ENCODE data around the gene SAE1.

SAE1 gene

GRCh38 chr19:47186446-47187334, 56.1 kb downstream of the SAE1 start:
- peaks cover 32% of the 10 kb centered on the region for H3K36me3 ChIP-seq (ENCODE audit: insufficient read depth, low read length)
- no peaks in the 10 kb centered on the region for H3K9me3 ChIP-seq (ENCODE audit: control insufficient read depth, insufficient read depth, low read length)
- no peak overlapping the region for H3K9ac ChIP-seq (ENCODE audit: low read depth, low read length)
- H3K4me1 ChIP-seq (ENCODE audit: insufficient read depth, low read length): 0 out of 2 replicates have a peak, but pooled peaks cover 2% of the 10 kb centered on the region

DNA sequence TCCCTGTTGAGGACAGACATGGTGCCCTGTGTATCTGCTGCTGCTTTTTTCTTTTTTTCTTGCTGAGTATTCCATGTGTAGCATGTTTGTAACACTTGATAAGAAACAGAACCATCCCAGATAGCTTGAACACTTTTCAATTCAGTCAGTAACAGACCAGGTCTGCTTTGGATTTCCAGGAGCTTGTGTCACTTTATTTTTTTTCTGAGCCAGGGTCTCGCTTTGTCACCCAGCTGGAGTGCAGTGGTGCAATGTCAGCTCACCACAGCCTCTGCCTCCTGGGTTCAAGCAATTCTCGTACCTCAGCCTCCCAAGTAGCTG, 56.7 kb downstream of the SAE1 start:
- Histone ChIP-seq H3K4me1 (ENCODE audit: insufficient read depth, low read length) (0 out of 2 replicates have a peak, but pooled peaks cover 2% of the 10 kb centered on the region), H3K36me3 (ENCODE audit: insufficient read depth, low read length) (peaks cover 28% of the 10 kb centered on the region), H3K9me3 (ENCODE audit: control insufficient read depth, insufficient read depth, low read length) (no peaks in the 10 kb centered on the region), H3K9ac (ENCODE audit: low read depth, low read length) (no peak overlapping the region)

- H3K36me3 ChIP-seq (ENCODE audit: insufficient read depth, low read length): peaks cover 23% of the 10 kb centered on the region
- H3K9me3 ChIP-seq (ENCODE audit: control insufficient read depth, insufficient read depth, low read length): no peaks in the 10 kb centered on the region
- no peak overlapping the region for H3K9ac ChIP-seq (ENCODE audit: low read depth, low read length)
- 0 out of 2 replicates have a peak, but pooled peaks cover 2% of the 10 kb centered on the region for H3K4me1 ChIP-seq (ENCODE audit: insufficient read depth, low read length)
Measured at GRCh38 chr19:47187797-47188196, 57.2 kb downstream of the SAE1 start.

- Histone ChIP-seq H3K9ac (ENCODE audit: low read depth, low read length) (no peak overlapping the region), H3K4me1 (ENCODE audit: insufficient read depth, low read length) (0 out of 2 replicates have a peak, but pooled peaks cover 2% of the 10 kb centered on the region), H3K36me3 (ENCODE audit: insufficient read depth, low read length) (peaks cover 20% of the 10 kb centered on the region), H3K9me3 (ENCODE audit: control insufficient read depth, insufficient read depth, low read length) (no peaks in the 10 kb centered on the region)
Measured at GRCh38 chr19:47188507-47189033, 57.9 kb downstream of the SAE1 start.

DNA sequence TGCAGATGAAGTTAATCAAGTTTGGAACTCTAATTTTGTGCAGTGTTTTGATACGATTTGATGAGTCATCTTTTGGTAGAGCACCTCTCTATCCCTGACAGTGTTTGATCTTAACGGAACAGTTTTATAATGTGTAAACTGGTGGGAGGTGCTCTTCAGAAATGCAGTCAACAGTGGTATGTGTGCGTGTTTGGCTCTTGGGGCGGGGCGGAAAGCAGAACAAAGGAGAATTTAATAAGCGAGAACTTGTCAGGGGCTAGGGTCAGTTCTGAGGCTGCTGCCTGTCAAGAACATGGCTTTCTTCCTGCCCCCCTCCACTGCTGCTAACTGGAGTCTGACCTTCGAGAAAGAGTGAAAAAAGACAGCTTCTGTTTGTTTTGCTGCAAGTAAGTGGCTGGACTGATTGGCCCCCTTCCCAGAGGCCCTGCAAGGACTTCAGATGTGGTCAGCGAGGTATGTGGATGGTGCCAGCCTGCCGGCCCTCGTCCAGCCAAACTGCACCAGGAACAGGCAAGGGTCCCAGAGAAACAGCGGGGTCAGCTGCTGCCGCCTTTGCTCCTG, 59.6 kb downstream of the SAE1 start:
- Histone ChIP-seq H3K9me3 (ENCODE audit: control insufficient read depth, insufficient read depth, low read length) (no peaks in the 10 kb centered on the region), H3K9ac (ENCODE audit: low read depth, low read length) (no peak overlapping the region), H3K4me1 (ENCODE audit: insufficient read depth, low read length) (0 out of 2 replicates have a peak, but pooled peaks cover 2% of the 10 kb centered on the region), H3K36me3 (ENCODE audit: insufficient read depth, low read length) (peaks cover 19% of the 10 kb centered on the region)

GRCh38 chr19:47195434-47195833, 64.8 kb downstream of the SAE1 start:
- peaks cover 25% of the 10 kb centered on the region for H3K36me3 ChIP-seq (ENCODE audit: insufficient read depth, low read length)
- H3K9ac ChIP-seq (ENCODE audit: low read depth, low read length): no peak overlapping the region
- H3K9me3 ChIP-seq (ENCODE audit: control insufficient read depth, insufficient read depth, low read length): no peaks in the 10 kb centered on the region
- H3K4me1 ChIP-seq (ENCODE audit: insufficient read depth, low read length): no peaks in the 10 kb centered on the region

GRCh38 chr19:47197141-47197540, 66.5 kb downstream of the SAE1 start:
- H3K4me1 ChIP-seq (ENCODE audit: insufficient read depth, low read length): no peaks in the 10 kb centered on the region
- H3K36me3 ChIP-seq (ENCODE audit: insufficient read depth, low read length): peaks cover 22% of the 10 kb centered on the region
- no peaks in the 10 kb centered on the region for H3K9me3 ChIP-seq (ENCODE audit: control insufficient read depth, insufficient read depth, low read length)
- H3K9ac ChIP-seq (ENCODE audit: low read depth, low read length): no peak overlapping the region

- Histone ChIP-seq H3K9me3 (ENCODE audit: control insufficient read depth, insufficient read depth, low read length) (no peaks in the 10 kb centered on the region), H3K36me3 (ENCODE audit: insufficient read depth, low read length) (peaks cover 30% of the 10 kb centered on the region), H3K9ac (ENCODE audit: low read depth, low read length) (no peak overlapping the region), H3K4me1 (ENCODE audit: insufficient read depth, low read length) (no peaks in the 10 kb centered on the region)
Measured at GRCh38 chr19:47200530-47200929, 69.9 kb downstream of the SAE1 start.

DNA sequence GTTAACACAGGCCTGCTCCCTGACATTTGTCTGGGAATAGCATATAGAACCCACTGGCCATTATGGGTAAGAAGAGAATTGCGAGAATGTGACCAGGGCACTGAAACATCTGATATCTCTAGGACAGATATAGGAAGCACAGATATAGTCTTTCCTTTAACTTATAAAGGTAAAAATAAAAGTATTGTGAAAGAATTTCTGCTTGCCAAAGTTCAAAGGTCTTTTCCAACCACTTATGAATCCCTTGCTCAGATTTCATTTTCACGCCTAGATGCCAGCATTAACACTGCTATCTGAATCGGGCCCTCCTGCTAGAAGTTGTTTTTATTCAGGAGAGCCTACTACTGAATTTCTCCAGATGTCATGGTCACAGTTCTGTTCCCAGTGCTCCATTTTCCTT, 72.6 kb downstream of the SAE1 start:
- H3K36me3 ChIP-seq (ENCODE audit: insufficient read depth, low read length): peaks cover 31% of the 10 kb centered on the region
- H3K9ac ChIP-seq (ENCODE audit: low read depth, low read length): no peak overlapping the region
- no peaks in the 10 kb centered on the region for H3K9me3 ChIP-seq (ENCODE audit: control insufficient read depth, insufficient read depth, low read length)
- H3K4me1 ChIP-seq (ENCODE audit: insufficient read depth, low read length): no peaks in the 10 kb centered on the region

DNA sequence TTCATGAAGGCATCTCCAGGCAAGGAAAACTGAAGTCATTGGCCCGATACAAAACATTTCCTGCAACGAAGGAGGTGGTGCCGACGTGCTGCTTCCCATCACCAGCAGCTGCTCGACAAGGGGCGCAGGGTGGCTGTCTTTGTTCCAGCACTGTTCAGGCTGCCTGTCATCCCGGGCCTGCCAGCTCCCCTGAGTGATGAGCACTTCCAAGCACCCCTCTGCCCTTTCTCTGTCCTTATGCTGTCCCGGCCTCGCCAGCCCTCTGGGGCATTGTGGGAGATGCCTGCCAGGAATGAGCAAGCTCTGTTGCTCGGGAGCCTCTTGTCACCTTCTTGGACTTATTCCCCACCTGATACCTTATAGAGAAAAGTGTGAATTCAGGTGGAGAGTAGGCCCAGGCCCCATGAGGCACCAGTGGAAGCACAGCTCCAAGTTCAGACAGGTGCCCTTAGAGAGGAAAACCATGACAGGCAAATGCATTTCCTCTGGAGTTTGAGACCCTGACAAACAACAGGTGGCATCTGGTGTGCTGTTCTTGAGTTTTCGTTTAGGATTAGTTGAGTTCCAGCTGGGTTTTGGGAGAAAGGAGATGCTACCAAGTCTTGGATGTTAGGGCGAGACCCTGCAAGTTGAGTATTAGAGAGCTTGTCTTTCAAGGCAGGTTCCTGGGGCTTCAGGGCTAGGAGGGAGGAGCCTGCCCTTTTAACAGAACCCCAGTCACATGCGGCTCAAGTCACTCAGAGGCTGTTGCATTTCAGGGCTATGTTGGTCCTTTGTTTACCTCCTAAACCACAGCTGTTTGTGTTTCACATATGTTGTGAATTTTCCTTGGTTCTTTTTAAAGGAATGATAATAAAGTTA, 78.9 kb downstream of the SAE1 start:
- Histone ChIP-seq H3K36me3 (ENCODE audit: insufficient read depth, low read length) (peaks cover 50% of the 10 kb centered on the region), H3K9me3 (ENCODE audit: control insufficient read depth, insufficient read depth, low read length) (no peaks in the 10 kb centered on the region), H3K9ac (ENCODE audit: low read depth, low read length) (no peak overlapping the region), H3K4me1 (ENCODE audit: insufficient read depth, low read length) (peaks cover 16% of the 10 kb centered on the region)

DNA sequence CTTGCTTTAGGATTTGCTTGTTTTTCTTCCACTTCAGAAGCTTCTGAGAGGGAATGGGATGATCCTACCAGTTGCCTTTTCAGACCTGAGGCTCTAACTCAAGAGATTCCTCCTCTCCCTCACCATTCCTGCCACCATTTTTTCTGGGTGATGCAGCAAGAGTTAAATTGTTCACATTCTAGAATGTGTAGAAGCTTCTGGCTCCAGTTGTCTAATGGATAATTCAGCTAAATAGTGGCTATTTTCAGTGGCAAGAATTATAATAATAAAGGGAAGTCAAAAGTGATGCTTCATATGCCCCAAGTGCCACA, 79.5 kb downstream of the SAE1 start:
- no peak overlapping the region for H3K9ac ChIP-seq (ENCODE audit: low read depth, low read length)
- H3K9me3 ChIP-seq (ENCODE audit: control insufficient read depth, insufficient read depth, low read length): no peaks in the 10 kb centered on the region
- peaks cover 16% of the 10 kb centered on the region for H3K4me1 ChIP-seq (ENCODE audit: insufficient read depth, low read length)
- peaks cover 45% of the 10 kb centered on the region for H3K36me3 ChIP-seq (ENCODE audit: insufficient read depth, low read length)

DNA sequence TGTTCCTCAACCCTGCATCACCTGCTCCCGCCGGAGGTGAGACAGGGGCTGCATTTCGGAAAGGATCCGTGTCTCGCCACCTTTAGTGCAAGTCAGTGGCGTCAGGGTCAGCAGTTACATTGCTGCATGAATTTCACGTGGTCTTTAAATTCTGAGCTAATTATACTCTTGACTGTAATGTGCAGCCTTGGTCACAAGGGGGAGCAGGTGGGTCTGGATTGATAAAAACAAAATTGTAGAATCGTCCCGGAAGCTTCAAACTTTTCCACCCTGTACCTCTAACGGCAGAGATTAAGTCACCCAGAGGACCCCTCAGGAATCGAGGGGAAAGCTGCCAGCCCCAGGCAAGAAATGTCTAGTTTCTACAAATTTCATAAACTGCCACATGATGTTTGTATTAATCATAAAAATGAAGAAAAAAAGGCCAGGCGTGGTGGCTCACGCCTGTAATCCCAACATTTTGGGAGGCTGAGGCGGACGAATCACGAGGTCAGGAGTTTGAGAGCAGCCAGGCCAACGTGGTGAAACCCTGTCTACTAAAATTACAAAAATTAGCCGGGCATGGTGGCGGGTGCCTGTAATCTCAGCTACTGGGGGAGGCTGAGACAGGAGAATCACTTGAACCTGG, 80.2 kb downstream of the SAE1 start:
- Histone ChIP-seq H3K9ac (ENCODE audit: low read depth, low read length) (no peak overlapping the region; the same call in 1 of the 2 replicates), H3K4me1 (ENCODE audit: insufficient read depth, low read length) (peaks cover 16% of the 10 kb centered on the region), H3K36me3 (ENCODE audit: insufficient read depth, low read length) (peaks cover 38% of the 10 kb centered on the region), H3K9me3 (ENCODE audit: control insufficient read depth, insufficient read depth, low read length) (no peaks in the 10 kb centered on the region)

DNA sequence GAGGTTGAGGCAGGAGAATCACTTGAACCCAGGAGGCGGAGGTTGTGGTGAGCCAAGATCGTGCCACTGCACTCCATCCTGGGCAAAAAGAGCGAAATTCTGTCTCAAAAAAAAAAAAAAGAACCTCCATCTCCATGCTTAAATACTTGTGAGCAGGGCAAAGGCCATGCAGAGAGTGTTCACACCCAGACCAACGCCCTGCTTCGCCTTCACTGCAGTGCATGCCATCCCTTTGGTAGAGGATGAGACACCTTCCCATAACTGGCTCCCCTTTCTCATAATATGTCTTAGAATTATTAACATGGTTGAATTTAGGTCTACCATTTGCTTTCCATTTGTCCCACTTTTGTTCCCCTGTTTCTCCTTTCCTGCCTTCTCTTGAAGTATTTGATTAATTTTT, 84.9 kb downstream of the SAE1 start:
- Histone ChIP-seq H3K9me3 (ENCODE audit: control insufficient read depth, insufficient read depth, low read length) (no peaks in the 10 kb centered on the region), H3K36me3 (ENCODE audit: insufficient read depth, low read length) (peaks cover 15% of the 10 kb centered on the region), H3K4me1 (ENCODE audit: insufficient read depth, low read length) (peaks cover 4% of the 10 kb centered on the region; the same call in 1 of the 2 replicates), H3K9ac (ENCODE audit: low read depth, low read length) (no peak overlapping the region)
